ENCODE data around the gene CAV1. TPM values are rescaled to one million over a fixed set of nuclear protein-coding genes. Genes with fewer than 3 reads are reported as not detected.

CAV1 gene
- polyA plus RNA-seq, 1 donor (not counting 4 experiments of a cell fraction or from before 2014, with no cell fraction given): 2,905 TPM

GRCh38 chr7:116561697-116562483, 37.1 kb downstream of the CAV1 start:
- no peaks in the 10 kb centered on the region for H3K9me3 ChIP-seq (ENCODE audit: control insufficient read depth, low read depth, low read length)
- peaks cover 19 to 36% of the 10 kb centered on the region in 2 experiments for H3K36me3 ChIP-seq (ENCODE audit: control insufficient read depth in 2 of 2, extremely low read depth in 1 of 2, insufficient read depth in 2 of 2, low read length in 2 of 2)
- DNase-seq (ENCODE audit: low read depth, low spot score) (no peak), FAIRE-seq (peak; percentile 51)
- TF ChIP-seq EZH2 (IDR thresholded peaks at IDR 0.05; ENCODE audit: low read length) (no peak), CTCF (optimal IDR thresholded peaks at IDR 0.05 in 1 of 3, IDR thresholded peaks at IDR 0.05 in 1 of 3, conservative IDR thresholded peaks at IDR 0.05 in 1 of 3; ENCODE audit: extremely low read depth in 1 of 3, insufficient read depth in 2 of 3, low read length in 3 of 3) (no peak)
- H3K4me1 ChIP-seq (ENCODE audit: control insufficient read depth, extremely low read depth, insufficient read depth, low read length): peaks cover 3% of the 10 kb centered on the region
- H4K20me1 ChIP-seq (ENCODE audit: control insufficient read depth, extremely low read depth, insufficient read depth, low read length): peaks cover 13% of the 10 kb centered on the region
- no peak overlapping the region for H3K4me3 ChIP-seq (ENCODE audit: control insufficient read depth in 2 of 3, extremely low read depth in 1 of 3, insufficient read depth in 2 of 3, low read depth in 1 of 3, low read length in 3 of 3)
- no peak overlapping the region for H3K4me2 ChIP-seq (ENCODE audit: control insufficient read depth, extremely low read depth, insufficient read depth, low read depth, low read length)
- no peak overlapping the region for H3K27ac ChIP-seq (ENCODE audit: control insufficient read depth, insufficient read depth, low read length)
- H3K9me1 ChIP-seq (ENCODE audit: control insufficient read depth, extremely low read depth, insufficient read depth, low read length): peaks cover 12% of the 10 kb centered on the region
- dilution Hi-C loops (cut with MboI; ENCODE audit: extremely low pct_ligation_motif_present, low sequenced_read_pairs): no loop called here
- no peak overlapping the region for H2AFZ ChIP-seq (ENCODE audit: control insufficient read depth, low read length)
- peaks cover 10% of the 10 kb centered on the region for H3K79me2 ChIP-seq (ENCODE audit: control insufficient read depth, insufficient read depth, low read length)
- H3K9ac ChIP-seq (ENCODE audit: control insufficient read depth, extremely low read depth, insufficient read depth, low read length): no peak overlapping the region
- H3K27me3 ChIP-seq (ENCODE audit: control insufficient read depth, extremely low read depth, insufficient read depth, low read length): no peaks in the 10 kb centered on the region

GRCh38 chr7:116562529-116563121, 37.8 kb downstream of the CAV1 start:
- TF ChIP-seq CTCF (optimal IDR thresholded peaks at IDR 0.05 in 1 of 3, IDR thresholded peaks at IDR 0.05 in 1 of 3, conservative IDR thresholded peaks at IDR 0.05 in 1 of 3; ENCODE audit: extremely low read depth in 1 of 3, insufficient read depth in 2 of 3, low read length in 3 of 3): no peak
- TF ChIP-seq EZH2 (IDR thresholded peaks at IDR 0.05; ENCODE audit: low read length): no peak
- dilution Hi-C loops (cut with MboI; ENCODE audit: extremely low pct_ligation_motif_present, low sequenced_read_pairs): no loop called here
- H4K20me1 ChIP-seq (ENCODE audit: control insufficient read depth, extremely low read depth, insufficient read depth, low read length): peaks cover 9% of the 10 kb centered on the region

More at GRCh38 chr7:116562529-116563121, 37.8 kb downstream of the CAV1 start:
- Histone ChIP-seq H3K9me3 (ENCODE audit: control insufficient read depth, low read depth, low read length) (no peaks in the 10 kb centered on the region), H3K9me1 (ENCODE audit: control insufficient read depth, extremely low read depth, insufficient read depth, low read length) (peaks cover 10% of the 10 kb centered on the region), H3K79me2 (ENCODE audit: control insufficient read depth, insufficient read depth, low read length) (peaks cover 5% of the 10 kb centered on the region), H3K4me2 (ENCODE audit: control insufficient read depth, extremely low read depth, insufficient read depth, low read depth, low read length) (no peak overlapping the region), H3K27me3 (ENCODE audit: control insufficient read depth, extremely low read depth, insufficient read depth, low read length) (no peaks in the 10 kb centered on the region), H3K4me1 (ENCODE audit: control insufficient read depth, extremely low read depth, insufficient read depth, low read length) (peaks cover 3% of the 10 kb centered on the region), H2AFZ (ENCODE audit: control insufficient read depth, low read length) (no peak overlapping the region), H3K4me3 (ENCODE audit: control insufficient read depth in 2 of 3, extremely low read depth in 1 of 3, insufficient read depth in 2 of 3, low read depth in 1 of 3, low read length in 3 of 3) (no peak overlapping the region), H3K36me3 (ENCODE audit: control insufficient read depth in 2 of 2, extremely low read depth in 1 of 2, insufficient read depth in 2 of 2, low read length in 2 of 2) (peaks cover 15 to 28% of the 10 kb centered on the region in 2 experiments), H3K27ac (ENCODE audit: control insufficient read depth, insufficient read depth, low read length) (no peak overlapping the region), H3K9ac (ENCODE audit: control insufficient read depth, extremely low read depth, insufficient read depth, low read length) (no peak overlapping the region)
- DNase-seq (ENCODE audit: low read depth, low spot score): no peak
- FAIRE-seq: no peak
